Activated CD8-positive, alpha-beta memory T cell treated with anti-CD3 and anti-CD28 coated beads, Interleukin-2, amount 50 U/mL, for 48 hours (primary cell): ENCODE measurements around the gene WDR75.
"Not testable (repeated sequence)": the region's sequence is repeated elsewhere in the genome, so short reads cannot be mapped to it uniquely, and the experiment has no call there.

Source experiments
- DNase-seq: peaks from one replicate; pipeline ENCODE4 v3.0.0-alpha.2; 2020

The WDR75 gene

GRCh38 chr2:189440947-189441708 lies at the start of gene WDR75:
Gene WDR75 (plus strand): TSS chr2:189441474. CDS start chr2:189441493, 19 bp downstream.
- DNase-seq = peak; percentile 94

- DNase-seq = no peak
Observed at GRCh38 chr2:189393440-189394111, 47.7 kb upstream of the WDR75 start.

- no peak for DNase-seq
Observed at GRCh38 chr2:189394525-189394924, 46.7 kb upstream of the WDR75 start.

- no peak for DNase-seq
Observed at GRCh38 chr2:189402932-189403331, 38.3 kb upstream of the WDR75 start.

GRCh38 chr2:189406586-189407233 lies 34.6 kb upstream of the WDR75 start:
- no peak for DNase-seq

- no peak for DNase-seq
Observed at GRCh38 chr2:189407281-189408209, 33.7 kb upstream of the WDR75 start.

- no peak for DNase-seq
Observed at GRCh38 chr2:189408294-189408693, 33.0 kb upstream of the WDR75 start.

GRCh38 chr2:189409131-189409530 lies 32.1 kb upstream of the WDR75 start:
- DNase-seq = no peak

GRCh38 chr2:189409647-189410046 lies 31.6 kb upstream of the WDR75 start:
- no peak for DNase-seq

GRCh38 chr2:189411860-189412259 lies 29.4 kb upstream of the WDR75 start:
- no peak for DNase-seq

GRCh38 chr2:189412330-189412953 lies 28.8 kb upstream of the WDR75 start:
- DNase-seq = no peak

- no peak for DNase-seq
Observed at GRCh38 chr2:189413249-189413648, 28.0 kb upstream of the WDR75 start.

GRCh38 chr2:189421644-189422043 lies 19.6 kb upstream of the WDR75 start:
- no peak for DNase-seq

- no peak for DNase-seq
Observed at GRCh38 chr2:189424961-189425360, 16.3 kb upstream of the WDR75 start.

GRCh38 chr2:189425676-189426075 lies 15.6 kb upstream of the WDR75 start:
- no peak for DNase-seq

GRCh38 chr2:189426886-189427285 lies 14.4 kb upstream of the WDR75 start:
- no peak for DNase-seq

- DNase-seq = no peak
Observed at GRCh38 chr2:189427872-189428271, 13.4 kb upstream of the WDR75 start.

GRCh38 chr2:189430448-189430847 lies 10.8 kb upstream of the WDR75 start:
- not testable (repeated sequence) for DNase-seq

- not testable (repeated sequence) for DNase-seq
Observed at GRCh38 chr2:189435803-189436202, 5.5 kb upstream of the WDR75 start.

- no peak for DNase-seq
Observed at GRCh38 chr2:189437926-189438325, 3.3 kb upstream of the WDR75 start.

GRCh38 chr2:189439342-189439741 lies 1.9 kb upstream of the WDR75 start:
- DNase-seq = no peak

- no peak for DNase-seq
Observed at GRCh38 chr2:189440644-189440946, 679 bp upstream of the WDR75 start.

GRCh38 chr2:189441709-189442074 lies 418 bp downstream of the WDR75 start:
- no peak for DNase-seq
